GM21526 (cell line): ENCODE data around the gene SPATA46.

Source experiments
- ATAC-seq: cut with Tn5 transposase; IDR thresholded peaks from one replicate; pipeline ENCODE4 v1.9.1; 2021; ENCODE audit warnings: moderate library complexity; ENCODE audit not compliant: unreplicated experiment, low FRiP score

Gene SPATA46

GRCh38 chr1:162391790-162392563, 15.3 kb upstream of the SPATA46 start:
- no peak for ATAC-seq

DNA sequence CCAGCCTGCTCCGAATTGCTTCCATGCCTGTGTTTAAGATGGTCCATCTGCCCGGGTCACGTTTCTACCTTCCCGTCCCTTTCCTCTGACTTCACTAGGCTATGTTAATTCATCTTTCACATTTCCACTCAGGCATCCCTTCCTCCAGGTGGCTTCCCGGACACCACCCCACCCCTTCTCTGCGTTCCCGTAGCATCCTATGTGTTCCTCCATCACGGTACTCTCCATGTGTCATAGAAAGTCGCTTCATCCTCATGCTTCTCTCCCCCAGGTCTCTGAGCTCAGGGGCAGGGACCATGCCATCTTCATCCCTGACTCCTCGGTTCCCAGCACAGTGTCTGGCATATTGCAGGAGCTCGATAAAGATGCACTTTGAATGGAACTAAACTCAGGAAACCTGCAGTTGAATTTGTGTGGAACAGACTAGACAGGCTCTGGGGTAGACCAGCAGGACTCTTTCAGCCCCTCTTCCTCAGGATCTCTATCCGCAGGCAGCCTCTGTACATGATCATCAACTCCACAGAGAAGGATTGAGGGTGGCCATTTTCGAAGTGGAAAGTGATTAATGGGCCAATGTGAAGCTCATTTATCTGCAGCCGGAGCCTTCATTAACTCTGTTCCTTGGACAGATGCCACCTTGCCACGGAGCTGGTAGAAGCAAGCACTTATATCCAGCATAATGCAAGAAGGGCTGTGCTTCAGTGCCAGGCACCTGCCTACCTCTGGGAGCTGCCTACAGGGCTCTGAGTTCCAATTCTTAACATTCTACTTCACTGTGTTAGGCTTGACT, 13.9 kb upstream of the SPATA46 start:
- no peak for ATAC-seq

DNA sequence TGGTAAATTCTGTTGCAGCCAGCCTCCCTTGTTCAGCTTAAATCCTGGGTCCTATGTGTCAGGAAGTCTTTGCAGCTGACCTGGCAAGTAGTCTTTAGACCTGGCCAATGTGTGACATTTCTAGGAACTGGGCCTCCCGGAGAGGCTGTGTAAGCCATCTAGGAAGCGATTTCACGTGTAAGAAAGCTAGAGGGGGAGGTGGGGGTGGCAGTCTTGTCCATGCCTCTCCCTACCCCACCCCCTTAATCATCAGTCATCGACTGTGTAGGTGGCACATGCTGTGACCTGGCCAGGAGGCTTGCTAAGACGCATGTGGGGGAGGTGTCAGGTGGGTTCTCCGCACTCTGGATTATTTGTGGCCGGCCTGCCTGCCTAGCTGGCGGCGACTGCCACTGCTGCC, 13.3 kb upstream of the SPATA46 start:
- ATAC-seq, result no peak

DNA sequence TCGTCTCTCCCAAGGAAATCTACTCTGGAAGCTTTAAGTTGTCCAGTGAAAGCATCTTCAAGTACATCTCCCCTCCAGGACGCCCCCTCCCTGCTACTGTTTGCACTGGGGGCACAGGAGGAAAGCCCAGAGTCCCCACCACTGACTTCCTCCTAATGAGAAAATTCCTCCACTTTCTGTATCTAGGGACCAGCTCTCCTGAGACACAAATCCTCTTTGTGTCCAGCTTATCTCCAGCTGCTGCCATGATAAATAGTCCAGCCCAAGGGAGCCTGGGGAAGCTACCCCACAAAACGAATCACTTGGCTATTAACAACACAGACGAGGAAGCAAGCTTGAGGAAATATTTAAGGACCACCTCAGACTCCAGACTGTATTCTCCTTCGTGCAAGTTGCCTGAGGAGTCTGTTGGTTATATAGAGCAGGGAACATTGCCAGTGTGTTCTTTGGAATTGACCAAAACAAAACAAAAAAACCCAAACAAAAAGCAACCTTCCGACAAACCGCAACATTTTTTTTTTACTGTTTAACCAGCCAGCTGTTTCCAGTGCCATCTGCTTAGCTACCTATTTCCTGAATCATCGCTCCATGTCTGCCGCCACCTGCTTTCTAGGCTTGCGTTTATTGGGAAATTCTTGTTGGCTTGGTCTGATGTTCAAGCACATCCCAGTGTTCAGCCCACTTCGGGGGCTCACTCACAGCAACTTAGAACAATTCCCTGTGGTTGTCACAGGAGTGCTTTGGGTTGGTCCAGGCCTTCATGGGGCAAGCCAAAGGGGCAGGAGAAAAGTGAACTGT, 12.6 kb upstream of the SPATA46 start:
- ATAC-seq, result no peak

GRCh38 chr1:162388615-162389014, 12.0 kb upstream of the SPATA46 start:
- no peak for ATAC-seq

GRCh38 chr1:162388083-162388594, 11.5 kb upstream of the SPATA46 start:
- no peak for ATAC-seq

- ATAC-seq, result no peak
Observed at GRCh38 chr1:162387226-162388082, 10.8 kb upstream of the SPATA46 start.

DNA sequence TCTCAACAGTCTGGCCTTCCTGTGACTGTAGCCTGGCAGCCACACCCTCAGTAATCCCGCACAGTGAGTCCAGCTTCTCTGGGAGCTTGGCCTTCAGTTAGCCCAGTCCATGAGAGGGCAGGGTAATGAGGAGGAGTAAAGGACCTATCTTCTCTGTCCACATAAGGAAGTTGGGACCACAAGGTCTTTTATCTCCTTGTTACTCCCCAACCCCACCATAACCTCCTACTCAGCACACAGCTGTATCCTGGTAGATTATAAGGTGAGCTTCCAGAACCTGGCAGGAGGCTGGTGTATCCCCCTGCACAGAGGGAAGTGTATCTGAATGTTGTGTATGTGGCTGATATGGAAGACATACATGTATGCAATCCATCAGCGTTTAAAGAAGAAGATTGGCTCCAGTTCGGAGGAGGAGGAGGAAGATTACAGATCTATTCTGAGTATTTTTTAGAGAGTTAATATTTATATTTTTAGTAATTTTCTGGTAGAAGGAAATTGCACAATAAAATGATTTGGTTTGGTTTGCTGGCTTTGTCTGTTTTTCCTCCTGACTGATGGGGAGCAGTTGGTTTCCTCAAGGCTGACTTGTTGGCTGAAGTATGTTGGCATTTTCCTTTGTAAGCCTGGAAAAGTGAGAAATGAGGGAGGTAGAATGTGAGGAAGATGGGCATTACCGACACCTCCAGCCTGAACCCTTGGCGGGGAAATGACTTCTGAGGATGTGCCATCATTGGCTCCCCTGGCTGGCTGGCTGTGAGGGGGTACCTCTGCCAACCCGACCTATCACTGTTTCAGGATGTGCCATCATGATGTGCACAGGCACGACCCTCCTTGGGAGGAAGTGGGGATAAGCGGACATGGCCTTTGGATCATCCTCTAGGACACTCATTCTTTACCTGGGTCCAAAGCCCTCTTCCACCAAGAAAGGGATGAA, 9.9 kb upstream of the SPATA46 start:
- no peak for ATAC-seq

DNA sequence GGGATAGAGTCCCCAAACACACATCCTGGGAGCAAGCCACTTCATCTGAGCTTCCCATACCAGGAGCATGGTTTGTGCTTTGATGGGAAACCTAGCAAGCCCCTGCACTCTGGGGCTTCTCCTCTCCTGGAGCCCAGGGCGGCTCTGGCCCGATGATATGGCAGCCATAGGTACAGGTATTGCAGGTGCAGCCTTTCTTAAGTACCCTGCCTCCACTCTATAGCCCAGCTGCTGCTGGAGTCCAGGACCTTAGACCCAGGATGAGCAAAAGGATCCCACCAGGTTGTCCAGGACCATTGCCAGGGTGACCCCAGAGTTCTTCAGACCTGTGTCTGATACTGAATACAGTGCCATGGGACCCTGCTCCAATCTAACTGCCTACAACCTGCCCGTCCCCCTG, 9.0 kb upstream of the SPATA46 start:
- no peak for ATAC-seq

- no peak for ATAC-seq
Observed at GRCh38 chr1:162385280-162385623, 8.6 kb upstream of the SPATA46 start.

GRCh38 chr1:162384601-162385279, 8.1 kb upstream of the SPATA46 start:
- ATAC-seq, result no peak

GRCh38 chr1:162384116-162384515, 7.5 kb upstream of the SPATA46 start:
- ATAC-seq, result no peak

DNA sequence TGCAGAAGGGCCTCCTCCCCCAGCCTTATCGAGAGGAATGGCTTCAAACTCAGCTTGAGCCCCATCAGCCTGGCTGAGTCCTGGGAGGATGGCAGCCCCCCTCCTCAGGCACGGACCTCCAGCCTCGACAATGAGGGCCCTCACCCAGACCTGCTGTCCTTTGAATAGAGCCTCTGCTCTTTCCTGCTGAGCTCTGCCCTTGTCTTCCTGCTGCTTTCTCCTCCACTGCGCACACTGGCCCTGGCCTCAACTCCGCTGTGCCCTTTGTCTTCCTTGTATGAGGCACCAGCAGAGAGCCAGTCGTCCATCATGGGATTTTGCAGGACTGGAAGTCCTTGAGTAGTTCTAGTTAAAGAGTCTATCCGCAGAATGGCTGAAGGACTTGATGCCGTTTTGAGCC, 6.9 kb upstream of the SPATA46 start:
- no peak for ATAC-seq

DNA sequence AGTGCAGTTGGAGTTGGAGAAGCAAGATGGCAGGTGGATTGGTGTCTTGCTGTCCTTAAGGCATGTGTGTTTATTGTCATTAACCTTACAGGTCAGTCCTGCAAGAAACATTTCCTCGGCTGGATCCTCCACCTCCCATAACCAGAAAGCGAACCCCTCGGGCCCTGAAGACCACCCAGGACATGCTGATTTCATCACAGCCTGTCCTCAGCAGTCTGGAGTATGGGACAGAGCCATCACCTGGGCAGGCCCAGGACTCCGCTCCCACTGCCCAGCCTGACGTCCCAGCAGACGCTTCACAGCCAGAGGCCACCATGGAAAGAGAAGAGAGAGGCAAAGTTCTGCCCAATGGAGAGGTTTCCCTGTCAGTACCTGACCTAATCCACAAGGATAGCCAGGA, 6.4 kb upstream of the SPATA46 start:
- ATAC-seq, result no peak

DNA sequence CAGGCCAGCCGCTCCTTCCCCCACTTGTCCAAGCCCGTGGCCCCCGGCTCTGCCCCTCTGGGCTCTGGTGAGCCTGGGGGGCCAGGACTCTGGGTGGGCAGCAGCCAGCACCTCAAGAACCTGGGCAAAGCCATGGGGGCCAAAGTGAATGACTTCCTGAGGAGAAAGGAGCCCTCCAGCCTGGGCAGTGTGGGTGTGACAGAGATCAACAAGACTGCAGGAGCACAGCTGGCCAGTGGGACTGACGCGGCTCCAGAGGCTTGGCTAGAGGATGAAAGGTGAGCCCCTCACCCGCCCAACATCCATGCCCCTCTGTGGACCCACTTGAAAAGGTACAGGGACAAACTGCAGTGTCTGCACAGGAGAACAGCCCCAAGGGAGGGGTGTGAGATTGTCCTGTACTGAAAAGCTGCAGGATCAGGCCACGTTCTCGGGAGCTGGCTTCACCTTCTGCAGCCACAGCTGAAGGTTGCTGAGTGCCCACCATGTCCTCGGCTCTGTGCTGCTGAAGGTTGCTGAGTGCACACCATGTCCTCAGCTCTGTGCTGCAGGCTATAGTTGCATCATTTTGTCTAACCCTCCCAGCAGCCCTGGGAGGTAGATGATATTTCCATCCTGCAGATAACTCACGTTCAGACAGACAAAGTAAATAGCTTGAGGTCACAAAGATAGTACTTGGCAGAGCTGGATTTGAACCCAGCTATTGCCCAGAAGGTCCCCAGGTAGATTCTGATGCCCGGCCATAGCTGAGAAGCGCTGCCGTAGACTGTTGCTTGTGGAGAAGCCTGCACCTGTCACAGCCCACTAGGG, 5.5 kb upstream of the SPATA46 start:
- ATAC-seq, result no peak

DNA sequence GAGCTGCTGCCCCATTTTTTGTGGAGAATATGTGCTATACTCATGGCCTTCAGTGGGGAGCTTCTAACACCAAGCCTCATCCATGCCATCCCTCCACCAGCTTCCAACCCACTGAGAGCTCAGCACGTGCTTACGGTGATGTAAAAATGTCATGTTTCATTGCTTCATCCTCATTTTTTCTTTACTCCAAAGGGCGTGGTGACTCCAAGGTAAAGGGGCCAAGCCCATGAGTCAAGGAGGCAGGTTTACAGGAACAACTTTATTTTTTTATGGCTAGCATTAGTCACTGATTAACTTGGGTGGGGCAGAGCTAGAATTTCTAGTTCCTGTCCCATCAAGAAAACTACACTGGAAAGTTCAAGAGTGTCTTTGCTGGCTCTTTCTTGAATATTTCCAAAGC, 4.7 kb upstream of the SPATA46 start, which contains the start of gene C1orf226:
Gene C1orf226, plus strand, starts transcription at position 346 of the 400 bp plus-strand sequence. CDS start 174 bp downstream, outside the sequence.
- ATAC-seq, result no peak

GRCh38 chr1:162380061-162380846, 3.6 kb upstream of the SPATA46 start:
- ATAC-seq, result no peak
